Astrocyte (in vitro differentiated cells and primary cell): ENCODE results near the gene CEACAM19.

Experiments
- CTCF ChIP-seq: IDR thresholded peaks from 2 replicates; pipeline ENCODE4 v1.5.1; 2011; ENCODE audit warnings: low read depth, mild to moderate bottlenecking, inconsistent platforms, low read length, moderate library complexity; ENCODE audit not compliant: insufficient read depth
- EZH2 ChIP-seq: IDR thresholded peaks from 2 replicates; pipeline ENCODE4 v1.6.1; 2012; ENCODE audit warnings: mild to moderate bottlenecking, low read length, inconsistent platforms; ENCODE audit not compliant: insufficient read depth

- TF ChIP-seq CTCF (no peak), EZH2 (no peak)
These were observed 35.4 kb downstream of the CEACAM19 start for GRCh38 chr19:44706506-44707236.
